Measurements from ENCODE around the gene CLIC4.

GRCh38 chr1:24770881-24771280 lies 25.6 kb downstream of the CLIC4 start:
- no peak for TF ChIP-seq POLR2A (IDR thresholded peaks at IDR 0.05)
- no peak for TF ChIP-seq CTCF (IDR thresholded peaks at IDR 0.05)
